GM10266 (cell line): ENCODE measurements around the gene SLC25A25.
"Not testable (repeated sequence)": the region's sequence is repeated elsewhere in the genome, so short reads cannot be mapped to it uniquely, and the experiment has no call there.

Source experiments
- DNase-seq: peaks from one replicate; pipeline ENCODE4 v3.0.0; 2012; ENCODE audit errors: extremely low spot score
- TF ChIP-seq, protein P1 (sequence below): IDR thresholded peaks from 2 replicates; pipeline ENCODE4 v1.5.1; 2012; ENCODE audit warnings: mild to moderate bottlenecking, low read depth; ENCODE audit not compliant: control insufficient read depth, insufficient read depth; ENCODE audit errors: missing control alignments

SLC25A25 gene

GRCh38 chr9:128068386-128069205 is 564 bp downstream of the SLC25A25 start:
- no peak for DNase-seq

DNA sequence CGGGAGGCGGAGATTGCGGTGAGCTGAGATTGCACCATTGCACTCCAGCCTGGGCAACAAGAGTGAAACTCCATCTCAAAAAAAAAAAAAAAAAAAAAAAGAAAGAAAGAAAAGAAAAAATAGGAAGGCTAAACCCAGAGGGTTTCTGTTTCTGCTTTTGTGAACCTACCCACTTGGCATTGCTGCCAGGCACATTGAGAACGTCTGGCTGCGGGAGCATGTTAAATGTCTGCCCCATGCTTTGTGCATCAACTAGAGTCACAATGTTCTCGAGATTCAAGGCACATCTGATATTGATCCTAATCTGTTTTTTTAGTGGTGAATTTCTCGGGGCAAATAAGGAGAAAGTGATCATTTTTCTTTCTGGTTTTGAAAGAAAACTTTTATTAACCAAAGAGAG is 2.8 kb downstream of the SLC25A25 start:
- TF ChIP-seq, protein P1, sequence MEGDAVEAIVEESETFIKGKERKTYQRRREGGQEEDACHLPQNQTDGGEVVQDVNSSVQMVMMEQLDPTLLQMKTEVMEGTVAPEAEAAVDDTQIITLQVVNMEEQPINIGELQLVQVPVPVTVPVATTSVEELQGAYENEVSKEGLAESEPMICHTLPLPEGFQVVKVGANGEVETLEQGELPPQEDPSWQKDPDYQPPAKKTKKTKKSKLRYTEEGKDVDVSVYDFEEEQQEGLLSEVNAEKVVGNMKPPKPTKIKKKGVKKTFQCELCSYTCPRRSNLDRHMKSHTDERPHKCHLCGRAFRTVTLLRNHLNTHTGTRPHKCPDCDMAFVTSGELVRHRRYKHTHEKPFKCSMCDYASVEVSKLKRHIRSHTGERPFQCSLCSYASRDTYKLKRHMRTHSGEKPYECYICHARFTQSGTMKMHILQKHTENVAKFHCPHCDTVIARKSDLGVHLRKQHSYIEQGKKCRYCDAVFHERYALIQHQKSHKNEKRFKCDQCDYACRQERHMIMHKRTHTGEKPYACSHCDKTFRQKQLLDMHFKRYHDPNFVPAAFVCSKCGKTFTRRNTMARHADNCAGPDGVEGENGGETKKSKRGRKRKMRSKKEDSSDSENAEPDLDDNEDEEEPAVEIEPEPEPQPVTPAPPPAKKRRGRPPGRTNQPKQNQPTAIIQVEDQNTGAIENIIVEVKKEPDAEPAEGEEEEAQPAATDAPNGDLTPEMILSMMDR = no peak
- no peak for DNase-seq

More at GRCh38 chr9:128068386-128069205, 564 bp downstream of the SLC25A25 start:
- TF ChIP-seq, protein P1 = no peak

GRCh38 chr9:128071475-128071874 is 3.4 kb downstream of the SLC25A25 start:
- DNase-seq = not testable (repeated sequence)

- TF ChIP-seq, protein P1 = no peak
- peak; percentile 67 for DNase-seq
These were observed 4.4 kb downstream of the SLC25A25 start for GRCh38 chr9:128072144-128073021.

DNA sequence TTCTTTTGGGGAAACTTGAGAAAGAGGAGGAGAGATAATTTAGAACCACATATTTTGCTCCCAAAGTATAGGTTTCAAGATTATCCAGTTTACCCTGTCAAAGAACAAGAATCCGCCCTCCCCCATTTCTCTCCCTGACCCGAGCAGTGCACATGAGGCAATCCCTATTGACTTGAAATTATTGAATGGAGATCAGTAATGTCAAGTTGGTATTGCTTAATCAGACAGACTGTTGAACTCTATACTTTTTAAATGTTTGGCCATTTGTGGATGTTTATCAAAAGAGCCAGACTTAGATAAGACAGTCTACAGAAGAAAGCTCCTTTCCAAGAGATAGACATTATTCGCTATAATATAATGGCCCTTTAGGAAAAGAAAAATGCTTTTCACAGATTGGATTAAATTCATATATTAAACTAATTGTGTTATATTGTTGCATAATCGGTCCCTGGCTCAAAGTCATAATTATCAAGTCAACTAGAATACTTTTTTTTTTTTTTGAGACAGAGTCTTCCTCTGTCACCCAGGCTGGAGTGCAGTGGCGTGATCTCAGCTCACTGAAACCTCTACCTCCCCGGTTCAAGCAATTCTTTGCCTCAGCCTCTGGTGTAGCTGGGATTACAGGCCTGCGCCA is 5.3 kb downstream of the SLC25A25 start:
- DNase-seq = no peak
- TF ChIP-seq, protein P1 = no peak

DNA sequence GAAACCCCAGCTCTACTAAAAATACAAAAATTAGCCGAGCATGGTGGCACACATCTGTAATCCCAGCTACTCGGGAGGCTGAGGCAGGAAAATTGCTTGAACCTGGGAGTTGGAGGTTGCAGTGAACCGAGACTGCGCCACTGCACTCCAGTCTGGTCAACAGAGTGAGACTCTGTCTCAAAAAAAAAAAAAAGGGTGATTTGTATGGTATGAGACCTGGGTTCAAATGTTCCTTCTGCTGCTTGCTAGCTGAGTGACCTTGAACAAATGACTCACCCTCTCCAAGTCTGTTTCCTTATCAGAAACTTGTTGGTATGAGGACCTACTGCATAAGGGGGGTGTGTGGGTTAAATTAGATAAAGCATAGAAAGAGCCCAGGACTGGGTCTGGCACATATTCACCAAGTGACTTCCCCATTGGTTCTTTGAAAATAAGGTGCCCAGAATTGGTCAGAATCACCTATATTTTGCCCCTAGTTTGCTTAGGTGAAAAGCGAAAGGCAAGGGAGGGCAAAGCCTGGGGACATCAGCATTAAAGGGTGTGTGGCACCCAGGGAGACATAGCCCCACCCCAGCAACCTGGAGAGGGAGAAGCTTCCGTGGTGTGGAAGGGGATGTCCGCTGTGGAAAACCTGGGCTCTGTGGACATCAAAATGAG is 9.9 kb downstream of the SLC25A25 start:
- no peak for DNase-seq
- TF ChIP-seq, protein P1 = no peak
